A673 (cell line): ENCODE data around the gene PTGER1.

Experiments
- EZH2 ChIP-seq: fragments of 200-600 bp; sonication (generic); IDR thresholded peaks from 2 replicates; pipeline ENCODE4 v1.6.1; 2017; ENCODE audit warnings: borderline replicate concordance, low read depth, mild to moderate bottlenecking, mixed read lengths, antibody characterized with exemption, low read length; ENCODE audit not compliant: poor library complexity, severe bottlenecking
- TF ChIP-seq, protein P1 (sequence below): fragments of 300-800, 200-600 bp; sonication (generic); conservative IDR thresholded peaks from 2 replicates; pipeline ENCODE4 v1.5.1; 2017; ENCODE audit warnings: low read depth, mild to moderate bottlenecking, antibody characterized with exemption, low read length, moderate library complexity, mixed read lengths

DNA sequence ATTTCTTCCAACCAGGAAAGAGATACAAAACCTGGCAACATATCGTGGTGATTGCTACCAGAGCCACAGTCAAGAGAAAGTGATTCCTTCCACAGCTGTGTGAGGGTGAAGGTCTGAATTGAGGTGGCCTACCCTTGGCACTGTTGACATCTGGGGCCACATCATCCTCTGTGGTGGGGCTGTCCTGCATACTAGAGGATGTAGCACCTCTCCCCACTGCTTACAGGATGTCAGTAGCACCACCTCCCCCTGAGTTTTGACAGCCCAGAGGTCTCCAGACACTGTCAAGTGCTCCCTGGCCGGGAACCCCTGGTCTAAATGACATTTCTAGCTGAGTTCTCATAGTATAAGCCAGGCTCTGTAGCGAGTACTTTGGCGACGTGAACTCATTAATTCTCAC lies 15.5 kb downstream of the PTGER1 start:
- no peak for TF ChIP-seq EZH2
- TF ChIP-seq, protein P1, sequence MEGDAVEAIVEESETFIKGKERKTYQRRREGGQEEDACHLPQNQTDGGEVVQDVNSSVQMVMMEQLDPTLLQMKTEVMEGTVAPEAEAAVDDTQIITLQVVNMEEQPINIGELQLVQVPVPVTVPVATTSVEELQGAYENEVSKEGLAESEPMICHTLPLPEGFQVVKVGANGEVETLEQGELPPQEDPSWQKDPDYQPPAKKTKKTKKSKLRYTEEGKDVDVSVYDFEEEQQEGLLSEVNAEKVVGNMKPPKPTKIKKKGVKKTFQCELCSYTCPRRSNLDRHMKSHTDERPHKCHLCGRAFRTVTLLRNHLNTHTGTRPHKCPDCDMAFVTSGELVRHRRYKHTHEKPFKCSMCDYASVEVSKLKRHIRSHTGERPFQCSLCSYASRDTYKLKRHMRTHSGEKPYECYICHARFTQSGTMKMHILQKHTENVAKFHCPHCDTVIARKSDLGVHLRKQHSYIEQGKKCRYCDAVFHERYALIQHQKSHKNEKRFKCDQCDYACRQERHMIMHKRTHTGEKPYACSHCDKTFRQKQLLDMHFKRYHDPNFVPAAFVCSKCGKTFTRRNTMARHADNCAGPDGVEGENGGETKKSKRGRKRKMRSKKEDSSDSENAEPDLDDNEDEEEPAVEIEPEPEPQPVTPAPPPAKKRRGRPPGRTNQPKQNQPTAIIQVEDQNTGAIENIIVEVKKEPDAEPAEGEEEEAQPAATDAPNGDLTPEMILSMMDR, result no peak
